HepG2 (cell line): Measurements from ENCODE around the gene GSK3A. TPM values are rescaled to one million over a fixed set of nuclear protein-coding genes. Genes with fewer than 3 reads are reported as not detected.

ENCODE experiments used
- ATF2 ChIP-seq: sonication (generic); formaldehyde crosslinking; IDR thresholded peaks from 2 replicates; pipeline ENCODE4 v1.4.0; 2020; ENCODE audit warnings: missing genetic modification reagents
- ATF5 ChIP-seq: sonication (generic); formaldehyde crosslinking; IDR thresholded peaks from 2 replicates; pipeline ENCODE4 v1.4.0; 2020; ENCODE audit warnings: mild to moderate bottlenecking, low read depth, missing genetic modification reagents
- CENPT ChIP-seq: sonication (generic); formaldehyde crosslinking; IDR thresholded peaks from 2 replicates; pipeline ENCODE4 v1.8.0; 2022; ENCODE audit warnings: low read depth, mild to moderate bottlenecking, moderate library complexity, missing genetic modification reagents
- CHD4 ChIP-seq: fragments of 200-600 bp; sonication (generic); IDR thresholded peaks from 2 replicates; pipeline ENCODE4 v1.7.0; 2017; ENCODE audit warnings: mild to moderate bottlenecking, low read length, borderline replicate concordance
- DPF2 ChIP-seq: sonication (generic); formaldehyde crosslinking; IDR thresholded peaks from 2 replicates; pipeline ENCODE4 v1.4.0; 2020; ENCODE audit warnings: mild to moderate bottlenecking, low read depth, missing genetic modification reagents, borderline replicate concordance
- E2F2 ChIP-seq: sonication (generic); formaldehyde crosslinking; IDR thresholded peaks from 2 replicates; pipeline ENCODE4 v1.4.0; 2020; ENCODE audit warnings: missing genetic modification reagents, borderline replicate concordance
- HNRNPK ChIP-seq: fragments of 200-400 bp; formaldehyde crosslinking; IDR thresholded peaks from 2 replicates; pipeline ENCODE4 v1.6.1; 2018; ENCODE audit warnings: low read length, low read depth, moderate library complexity, mild to moderate bottlenecking; ENCODE audit not compliant: poor library complexity, severe bottlenecking
- IKZF1 ChIP-seq: fragments of 450-650 bp; IDR thresholded peaks from 2 replicates; pipeline ENCODE4 v1.7.1; 2016
- KDM6A ChIP-seq: IDR thresholded peaks from 2 replicates; pipeline ENCODE4 v1.6.1; 2016; ENCODE audit warnings: low read depth
- MIXL1 ChIP-seq: IDR thresholded peaks from 2 replicates; pipeline ENCODE4 v1.6.1; 2016
- MNT ChIP-seq: fragments of 450-650 bp; IDR thresholded peaks from 2 replicates; pipeline ENCODE4 v1.6.1; 2016
- NFIB ChIP-seq: sonication (generic); formaldehyde crosslinking; IDR thresholded peaks from 2 replicates; pipeline ENCODE4 v1.9.0; 2021; ENCODE audit warnings: missing genetic modification reagents, mild to moderate bottlenecking, borderline replicate concordance
- NFRKB ChIP-seq: fragments of 450-650 bp; IDR thresholded peaks from 2 replicates; pipeline ENCODE4 v1.6.1; 2017
- NRL ChIP-seq: sonication (generic); formaldehyde crosslinking; IDR thresholded peaks from 2 replicates; pipeline ENCODE4 v1.5.0; 2020; ENCODE audit warnings: missing genetic modification reagents, mild to moderate bottlenecking, moderate library complexity, borderline replicate concordance
- RFXAP ChIP-seq: sonication (generic); formaldehyde crosslinking; IDR thresholded peaks from 2 replicates; pipeline ENCODE4 v1.4.0; 2020; ENCODE audit warnings: missing genetic modification reagents, borderline replicate concordance
- THAP7 ChIP-seq: sonication (generic); formaldehyde crosslinking; IDR thresholded peaks from 2 replicates; pipeline ENCODE4 v1.8.1; 2023; ENCODE audit warnings: mild to moderate bottlenecking, missing genetic modification reagents
- U2AF1 ChIP-seq: fragments of 200-400 bp; formaldehyde crosslinking; optimal IDR thresholded peaks from 2 replicates; pipeline ENCODE3; 2017; ENCODE audit warnings: mild to moderate bottlenecking, low read depth, low read length
- ZBTB8A ChIP-seq: sonication (generic); formaldehyde crosslinking; IDR thresholded peaks from 2 replicates; pipeline ENCODE4 v1.4.0; 2020; ENCODE audit warnings: mild to moderate bottlenecking, low read depth, missing genetic modification reagents, borderline replicate concordance
- ZEB1 ChIP-seq: IDR thresholded peaks from 2 replicates; pipeline ENCODE4 v1.6.1; 2012; ENCODE audit warnings: mild to moderate bottlenecking, low read depth, inconsistent platforms; ENCODE audit not compliant: insufficient replicate concordance
- ZNF225 ChIP-seq: sonication (generic); formaldehyde crosslinking; IDR thresholded peaks from 2 replicates; pipeline ENCODE4 v1.4.0; 2020; ENCODE audit warnings: mild to moderate bottlenecking, missing genetic modification reagents
- ZNF446 ChIP-seq: sonication (generic); formaldehyde crosslinking; IDR thresholded peaks from 2 replicates; pipeline ENCODE4 v1.5.0; 2020; ENCODE audit warnings: mild to moderate bottlenecking, missing genetic modification reagents
- ZNF703 ChIP-seq: sonication (generic); formaldehyde crosslinking; IDR thresholded peaks from 2 replicates; pipeline ENCODE4 v1.5.1; 2020; ENCODE audit warnings: missing genetic modification reagents, mild to moderate bottlenecking, moderate library complexity, borderline replicate concordance
- ZNF773 ChIP-seq: sonication (generic); formaldehyde crosslinking; IDR thresholded peaks from 2 replicates; pipeline ENCODE4 v1.4.0; 2020; ENCODE audit warnings: missing genetic modification reagents, borderline replicate concordance
- ZNF788 ChIP-seq: sonication (generic); formaldehyde crosslinking; IDR thresholded peaks from 2 replicates; pipeline ENCODE4 v1.5.0; 2020; ENCODE audit warnings: mild to moderate bottlenecking, missing genetic modification reagents, borderline replicate concordance
- ZSCAN9 ChIP-seq: IDR thresholded peaks from 2 replicates; pipeline ENCODE4 v1.6.1; 2016; ENCODE audit warnings: borderline replicate concordance
- polyA plus RNA-seq, 8 experiments: library from polyadenylated mRNA; depleted of rRNA in 3 of 8; stranded (reverse) in 7 of 8; unstranded in 1 of 8; fragments of >200 nt; fragmentation: Illumina TruSeq in 4 of 8; extraction: Trizol in 4 of 8; gene quantifications; 2 replicates each; pipeline versions ENCODE4 v1.2.1 to v1.2.3, GENCODE V29; 2011 to 2016; ENCODE audit warnings: low read depth in 4 of 8, missing spikeins in 1 of 8, mixed read lengths in 1 of 8; ENCODE audit not compliant: insufficient read depth in 1 of 8
- total RNA-seq, 5 experiments: library from RNA; depleted of rRNA; stranded (reverse); fragments of >200 nt; fragmentation: Illumina TruSeq; extraction: Trizol; gene quantifications; 2 replicates each; pipeline ENCODE4 v1.2.3, GENCODE V29; 2016; ENCODE audit warnings: low read depth in 1 of 5

GSK3A gene
- total and polyA plus RNA-seq, 2 of the 13 experiments (the other 11 are each of a cell fraction or from before 2014, with no cell fraction given): 16.9 to 52.5 TPM

GRCh38 chr19:42254850-42255765 lies 12.7 kb upstream of the GSK3A start, which contains the start of gene ERF (continued):
- no peak for TF ChIP-seq ZNF703 (CRISPR knock-in tag)
- no peak for TF ChIP-seq ZNF446 (CRISPR knock-in tag)
- TF ChIP-seq ZNF788: no peak
- no peak for TF ChIP-seq NFIB (CRISPR knock-in tag)
- TF ChIP-seq THAP7: no peak
- no peak for TF ChIP-seq RFXAP (CRISPR knock-in tag)
- no peak for TF ChIP-seq ZNF225 (CRISPR knock-in tag)
- TF ChIP-seq U2AF1: no peak
- no peak for TF ChIP-seq ATF5
- 0 out of 2 replicates have a peak, but pooled peaks have one; percentile 3 for TF ChIP-seq MNT
- TF ChIP-seq ZSCAN9 (CRISPR knock-in tag): no peak
- no peak for TF ChIP-seq NRL (CRISPR knock-in tag)
- no peak for TF ChIP-seq ZBTB8A
- TF ChIP-seq CENPT (CRISPR knock-in tag): no peak
- no peak for TF ChIP-seq DPF2 (CRISPR knock-in tag)
- no peak for TF ChIP-seq E2F2 (CRISPR knock-in tag)
- TF ChIP-seq KDM6A (CRISPR knock-in tag): no peak
- TF ChIP-seq ZNF773 (CRISPR knock-in tag): no peak
- TF ChIP-seq IKZF1: no peak
- peak; percentile 81 for TF ChIP-seq HNRNPK
- peak; percentile 75; the same call in 1 of the 2 replicates for TF ChIP-seq ATF2
- no peak for TF ChIP-seq NFRKB
- no peak for TF ChIP-seq ZEB1
- TF ChIP-seq CHD4: no peak
- no peak for TF ChIP-seq MIXL1 (CRISPR knock-in tag)
